Measurements from ENCODE around the gene F13A1.

F13A1 gene

GRCh38 chr6:6357530-6357929, 37.1 kb upstream of the F13A1 start:
- no peak for TF ChIP-seq CTCF (IDR thresholded peaks at IDR 0.05; ENCODE audit: insufficient read depth, low read depth, low read length, missing control alignments)
- DNase-seq (ENCODE audit: low read depth): no peak
- H3K4me3 ChIP-seq (ENCODE audit: low read depth, low read length): no peak overlapping the region

DNA sequence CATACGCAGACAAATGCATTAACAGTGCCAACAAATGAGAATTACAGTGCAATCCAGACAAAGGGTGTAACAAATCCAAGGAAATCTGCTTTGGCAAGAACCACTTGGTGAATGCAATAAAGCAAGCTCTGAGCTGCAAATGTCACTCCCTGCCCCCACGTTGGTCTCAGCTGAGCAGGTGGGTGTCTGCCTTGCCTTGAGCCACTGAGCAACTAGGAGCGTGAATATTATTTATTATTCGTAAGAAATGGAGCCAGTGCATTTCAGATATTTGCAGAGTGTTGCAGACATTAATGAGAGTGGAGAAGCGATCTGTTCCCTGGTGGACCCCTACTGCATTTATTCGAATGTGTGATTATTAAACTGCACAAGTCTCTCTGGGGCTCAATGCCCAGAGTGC, 36.6 kb upstream of the F13A1 start:
- TF ChIP-seq CTCF (IDR thresholded peaks at IDR 0.05; ENCODE audit: insufficient read depth, low read depth, low read length, missing control alignments): no peak

GRCh38 chr6:6352772-6353171, 32.3 kb upstream of the F13A1 start:
- DNase-seq (ENCODE audit: low read depth): no peak
- no peak for TF ChIP-seq CTCF (IDR thresholded peaks at IDR 0.05; ENCODE audit: insufficient read depth, low read depth, low read length, missing control alignments)
- H3K4me3 ChIP-seq (ENCODE audit: low read depth, low read length): no peak overlapping the region

More for the DNA sequence above, 36.6 kb upstream of the F13A1 start:
- DNase-seq (ENCODE audit: low read depth): no peak
- H3K4me3 ChIP-seq (ENCODE audit: low read depth, low read length): no peak overlapping the region

GRCh38 chr6:6351511-6352025, 31.1 kb upstream of the F13A1 start:
- no peak for DNase-seq (ENCODE audit: low read depth)
- TF ChIP-seq CTCF (IDR thresholded peaks at IDR 0.05; ENCODE audit: insufficient read depth, low read depth, low read length, missing control alignments): no peak
- no peak overlapping the region for H3K4me3 ChIP-seq (ENCODE audit: low read depth, low read length)

DNA sequence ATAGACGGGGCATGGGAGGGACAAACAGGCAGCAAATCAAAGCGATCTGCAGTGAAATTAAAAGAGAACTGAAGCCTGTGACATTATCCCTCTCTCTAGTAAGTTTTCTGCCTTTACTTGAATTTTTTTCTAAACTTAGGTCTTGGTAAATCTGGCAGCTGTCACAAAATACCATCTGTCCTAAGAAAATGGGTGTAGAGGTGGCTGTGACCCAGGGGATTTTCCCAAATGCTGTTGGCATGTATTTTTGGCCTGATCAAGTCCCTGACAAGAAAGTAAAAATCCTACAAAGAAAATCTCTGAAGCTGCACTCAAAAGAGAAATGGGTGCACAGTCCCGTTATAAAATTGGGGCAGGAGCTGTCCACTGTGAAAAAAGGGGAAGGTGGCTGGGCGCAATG, 30.2 kb upstream of the F13A1 start:
- DNase-seq (ENCODE audit: low read depth): no peak
- H3K4me3 ChIP-seq (ENCODE audit: low read depth, low read length): no peak overlapping the region
- no peak for TF ChIP-seq CTCF (IDR thresholded peaks at IDR 0.05; ENCODE audit: insufficient read depth, low read depth, low read length, missing control alignments)

- no peak for TF ChIP-seq CTCF (IDR thresholded peaks at IDR 0.05; ENCODE audit: insufficient read depth, low read depth, low read length, missing control alignments)
- H3K4me3 ChIP-seq (ENCODE audit: low read depth, low read length): no peak overlapping the region
- DNase-seq (ENCODE audit: low read depth): no peak
These were observed 27.8 kb upstream of the F13A1 start for GRCh38 chr6:6348256-6348655.

GRCh38 chr6:6346427-6347023, 26.1 kb upstream of the F13A1 start:
- no peak for DNase-seq (ENCODE audit: low read depth)
- no peak overlapping the region for H3K4me3 ChIP-seq (ENCODE audit: low read depth, low read length)
- TF ChIP-seq CTCF (IDR thresholded peaks at IDR 0.05; ENCODE audit: insufficient read depth, low read depth, low read length, missing control alignments): no peak

Data from GM12865 (cell line).